CD4-positive, CD25-positive, alpha-beta regulatory T cell (primary cell): ENCODE data around the gene ERN2. TPM values are rescaled to one million over a fixed set of nuclear protein-coding genes. Genes with fewer than 3 reads are reported as not detected.
A peak's percentile ranks its signal among the peaks of the same experiment; 100 is the strongest.

Source experiments
- ATAC-seq, 2 donors: fragments of 150-1000 bp; cut with Tn5 transposase; one replicate each; pipeline ENCODE4 v1.10.0; 2021; ENCODE audit warnings: low read depth in 2 of 2, moderate number of reproducible peaks in 2 of 2, moderate library complexity in 1 of 2
- DNase-seq, 3 donors: peaks; one replicate each; pipeline versions ENCODE4 v3.0.0 to v3.0.0-alpha.2; 2012 to 2022; ENCODE audit warnings: mixed read lengths in 1 of 3
- H3K27ac ChIP-seq: one replicate; pipeline ENCODE4 v1.7.0; 2013; ENCODE audit warnings: mild to moderate bottlenecking, low read length; ENCODE audit not compliant: insufficient read depth, poor library complexity, severe bottlenecking
- H3K27me3 ChIP-seq: one replicate; pipeline ENCODE4 v1.7.0; 2013; ENCODE audit warnings: low read length; ENCODE audit not compliant: control insufficient read depth, insufficient read depth
- H3K36me3 ChIP-seq: one replicate; pipeline ENCODE4 v1.7.0; 2013; ENCODE audit warnings: mild to moderate bottlenecking, low read length, moderate library complexity; ENCODE audit not compliant: control insufficient read depth, insufficient read depth
- H3K4me1 ChIP-seq: 2 replicates; pipeline ENCODE4 v1.7.0; 2013; ENCODE audit warnings: mild to moderate bottlenecking, low read length; ENCODE audit not compliant: insufficient read depth, control insufficient read depth, poor library complexity, severe bottlenecking
- H3K4me3 ChIP-seq: one replicate; pipeline ENCODE4 v1.7.0; 2013; ENCODE audit warnings: low read depth, mild to moderate bottlenecking, low read length, moderate library complexity
- H3K9me3 ChIP-seq, 2 experiments: 1 replicate in 1 of 2; 2 replicates in 1 of 2; pipeline ENCODE4 v1.7.0; 2013; ENCODE audit warnings: low read length in 2 of 2, mild to moderate bottlenecking in 1 of 2, moderate library complexity in 1 of 2; ENCODE audit not compliant: control insufficient read depth in 2 of 2
- H3K27ac Mint-ChIP-seq, 3 donors: one replicate each; pipeline ENCODE4 v1.8.0; 2020 to 2022; ENCODE audit warnings: mild to moderate bottlenecking in 3 of 3, mixed read lengths in 3 of 3, moderate library complexity in 2 of 3
- H3K27me3 Mint-ChIP-seq: one replicate; pipeline ENCODE4 v1.8.0; 2022; ENCODE audit warnings: mild to moderate bottlenecking, mixed read lengths
- H3K36me3 Mint-ChIP-seq: one replicate; pipeline ENCODE4 v1.8.0; 2020; ENCODE audit warnings: mixed read lengths
- H3K4me1 Mint-ChIP-seq, 4 donors: one replicate each; pipeline ENCODE4 v1.8.0; 2020 to 2022; ENCODE audit warnings: mixed read lengths in 4 of 4, mild to moderate bottlenecking in 1 of 4
- H3K4me3 Mint-ChIP-seq, 4 donors: one replicate each; pipeline ENCODE4 v1.8.0; 2020 to 2022; ENCODE audit warnings: mild to moderate bottlenecking in 4 of 4, mixed read lengths in 4 of 4, moderate library complexity in 3 of 4
- H3K9me3 Mint-ChIP-seq, 7 donors: one replicate each; pipeline ENCODE4 v1.8.0; 2020 to 2022; ENCODE audit warnings: mixed read lengths in 7 of 7, mild to moderate bottlenecking in 3 of 7, moderate library complexity in 2 of 7
- polyA plus RNA-seq, 4 donors: library from polyadenylated mRNA; unstranded; fragments of 300-500 nt; fragmentation: Illumina TruSeq; gene quantifications; one replicate each; pipeline ENCODE4 v1.2.3, GENCODE V29; 2021
- total RNA-seq: library from RNA; stranded (reverse); gene quantifications from one replicate; pipeline ENCODE4 v1.2.3, GENCODE V29; 2022

Gene ERN2
- total and polyA plus RNA-seq, 5 donors from 2014 or later: not detected

- no peaks in the 10 kb centered on the region for H3K27me3 Mint-ChIP-seq
- peaks cover 7 to 22% (median 13%) of the 10 kb centered on the region in 4 donors for H3K4me1 Mint-ChIP-seq
- no peak overlapping the region for H3K4me3 Mint-ChIP-seq
- Histone ChIP-seq H3K4me1 (no peaks in the 10 kb centered on the region), H3K36me3 (peaks cover 73% of the 10 kb centered on the region), H3K27me3 (no peaks in the 10 kb centered on the region), H3K27ac (no peak overlapping the region), H3K4me3 (no peak overlapping the region), H3K9me3 (no peaks in the 10 kb centered on the region)
- peaks cover 64% of the 10 kb centered on the region for H3K36me3 Mint-ChIP-seq
- no peak for DNase-seq
- ATAC-seq: no peak
- H3K27ac Mint-ChIP-seq: no peak overlapping the region
- no peaks in the 10 kb centered on the region for H3K9me3 Mint-ChIP-seq
Measured at GRCh38 chr16:23668225-23668624, 44.8 kb downstream of the ERN2 start.

GRCh38 chr16:23667355-23667659 is 45.7 kb downstream of the ERN2 start:
- no peak for ATAC-seq
- Mint-ChIP-seq H3K27me3 (no peaks in the 10 kb centered on the region), H3K27ac (no peak overlapping the region), H3K36me3 (peaks cover 69% of the 10 kb centered on the region), H3K9me3 (no peaks in the 10 kb centered on the region), H3K4me3 (no peak overlapping the region), H3K4me1 (peaks cover 7 to 22% (median 13%) of the 10 kb centered on the region in 4 donors)
- DNase-seq: no peak
- Histone ChIP-seq H3K27ac (no peak overlapping the region), H3K4me3 (no peak overlapping the region), H3K4me1 (no peaks in the 10 kb centered on the region), H3K27me3 (no peaks in the 10 kb centered on the region), H3K9me3 (no peaks in the 10 kb centered on the region), H3K36me3 (peaks cover 82% of the 10 kb centered on the region)

GRCh38 chr16:23666571-23667354 is 46.3 kb downstream of the ERN2 start:
- Histone ChIP-seq H3K9me3 (no peaks in the 10 kb centered on the region), H3K36me3 (peaks cover 87% of the 10 kb centered on the region), H3K4me3 (no peak overlapping the region), H3K27me3 (no peaks in the 10 kb centered on the region), H3K4me1 (no peaks in the 10 kb centered on the region), H3K27ac (no peak overlapping the region)
- Mint-ChIP-seq H3K36me3 (peaks cover 71% of the 10 kb centered on the region), H3K27me3 (no peaks in the 10 kb centered on the region), H3K4me3 (no peak overlapping the region), H3K4me1 (peaks cover 7 to 21% (median 13%) of the 10 kb centered on the region in 4 donors), H3K9me3 (no peaks in the 10 kb centered on the region), H3K27ac (peak overlapping the region in 1 of 3 donors; percentile 67)
- DNase-seq: no peak
- ATAC-seq: no peak

- no peak for DNase-seq
- H3K27ac ChIP-seq: no peak overlapping the region
- H3K36me3 ChIP-seq: peaks cover 97% of the 10 kb centered on the region
- H3K4me3 Mint-ChIP-seq: no peak overlapping the region
- H3K27me3 ChIP-seq: no peaks in the 10 kb centered on the region
- H3K27ac Mint-ChIP-seq: peak overlapping the region in 1 of 3 donors; percentile 44
- H3K4me3 ChIP-seq: no peak overlapping the region
- no peaks in the 10 kb centered on the region for H3K4me1 ChIP-seq
- peaks cover 0 to 20% (median 10%) of the 10 kb centered on the region in 4 donors for H3K4me1 Mint-ChIP-seq
- no peak for ATAC-seq
- H3K9me3 ChIP-seq: no peaks in the 10 kb centered on the region
- H3K9me3 Mint-ChIP-seq: no peaks in the 10 kb centered on the region
- H3K36me3 Mint-ChIP-seq: peaks cover 81% of the 10 kb centered on the region
- H3K27me3 Mint-ChIP-seq: no peaks in the 10 kb centered on the region
Measured at GRCh38 chr16:23663918-23664317, 49.1 kb downstream of the ERN2 start.

GRCh38 chr16:23651943-23652468 is 61.0 kb downstream of the ERN2 start:
- Histone ChIP-seq H3K36me3 (peaks cover 29% of the 10 kb centered on the region), H3K27me3 (no peaks in the 10 kb centered on the region), H3K4me1 (no peaks in the 10 kb centered on the region), H3K4me3 (no peak overlapping the region), H3K9me3 (no peaks in the 10 kb centered on the region), H3K27ac (no peak overlapping the region)
- no peaks in the 10 kb centered on the region for H3K27me3 Mint-ChIP-seq
- no peak for DNase-seq
- H3K9me3 Mint-ChIP-seq: no peaks in the 10 kb centered on the region
- H3K27ac Mint-ChIP-seq: peak overlapping the region in 2 of 3 donors; percentile 2 to 44
- peaks cover 53% of the 10 kb centered on the region for H3K36me3 Mint-ChIP-seq
- H3K4me3 Mint-ChIP-seq: peak overlapping the region in 1 of 4 donors; percentile 6
- ATAC-seq: peak in 1 of 2 donors; percentile 22
- H3K4me1 Mint-ChIP-seq: peaks cover 16 to 52% (median 39%) of the 10 kb centered on the region in 4 donors

GRCh38 chr16:23650674-23651416 is 62.2 kb downstream of the ERN2 start:
- Histone ChIP-seq H3K4me3 (no peak overlapping the region), H3K36me3 (peaks cover 35% of the 10 kb centered on the region), H3K4me1 (no peaks in the 10 kb centered on the region), H3K9me3 (no peaks in the 10 kb centered on the region), H3K27ac (no peak overlapping the region), H3K27me3 (no peaks in the 10 kb centered on the region)
- peak overlapping the region; percentile 13 to 82 (median 71) for H3K27ac Mint-ChIP-seq
- no peaks in the 10 kb centered on the region for H3K27me3 Mint-ChIP-seq
- no peaks in the 10 kb centered on the region for H3K9me3 Mint-ChIP-seq
- DNase-seq: no peak
- H3K4me3 Mint-ChIP-seq: peak overlapping the region in 2 of 4 donors; percentile 4 to 17
- peaks cover 61% of the 10 kb centered on the region for H3K36me3 Mint-ChIP-seq
- peaks cover 16 to 57% (median 45%) of the 10 kb centered on the region in 4 donors for H3K4me1 Mint-ChIP-seq
- no peak for ATAC-seq

- Mint-ChIP-seq H3K36me3 (peaks cover 30% of the 10 kb centered on the region), H3K27ac (peak overlapping the region; percentile 95 to 98 (median 98)), H3K9me3 (peaks cover 0 to 4% (median 0%) of the 10 kb centered on the region in 7 donors), H3K4me3 (peak overlapping the region; percentile 98 to 99 (median 98)), H3K4me1 (peaks cover 20 to 61% (median 41%) of the 10 kb centered on the region in 4 donors), H3K27me3 (peaks cover 4% of the 10 kb centered on the region)
- Histone ChIP-seq H3K4me3 (peak overlapping the region; percentile 67), H3K9me3 (no peaks in the 10 kb centered on the region), H3K4me1 (peaks cover 18% of the 10 kb centered on the region), H3K36me3 (peaks cover 19% of the 10 kb centered on the region), H3K27ac (peak overlapping the region; percentile 83), H3K27me3 (no peaks in the 10 kb centered on the region)
- no peak for ATAC-seq
- DNase-seq: peak in 1 of 3 donors; percentile 7
Measured at GRCh38 chr16:23642246-23642774, 70.7 kb downstream of the ERN2 start.
